ENCODE results near the gene TRH.
A peak's percentile ranks its signal among the peaks of the same experiment; 100 is the strongest.

The TRH gene, protein sequence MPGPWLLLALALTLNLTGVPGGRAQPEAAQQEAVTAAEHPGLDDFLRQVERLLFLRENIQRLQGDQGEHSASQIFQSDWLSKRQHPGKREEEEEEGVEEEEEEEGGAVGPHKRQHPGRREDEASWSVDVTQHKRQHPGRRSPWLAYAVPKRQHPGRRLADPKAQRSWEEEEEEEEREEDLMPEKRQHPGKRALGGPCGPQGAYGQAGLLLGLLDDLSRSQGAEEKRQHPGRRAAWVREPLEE

DNA sequence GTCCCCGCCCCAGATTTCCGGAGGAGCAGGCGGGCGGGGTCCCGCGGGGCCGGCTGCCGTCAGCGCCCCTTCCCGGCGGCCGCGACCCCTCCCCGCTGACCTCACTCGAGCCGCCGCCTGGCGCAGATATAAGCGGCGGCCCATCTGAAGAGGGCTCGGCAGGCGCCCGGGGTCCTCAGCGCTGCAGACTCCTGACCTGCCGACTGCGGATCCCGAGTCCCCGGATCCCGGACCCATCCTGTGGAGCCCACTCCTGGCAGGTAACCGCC, at the start of gene TRH:
TRH (plus strand) TSS at position 157 of the 269 bp plus-strand sequence. CDS start 1,097 bp downstream, outside the sequence.
- no peak for DNase-seq (ENCODE audit: low read depth)

DNA sequence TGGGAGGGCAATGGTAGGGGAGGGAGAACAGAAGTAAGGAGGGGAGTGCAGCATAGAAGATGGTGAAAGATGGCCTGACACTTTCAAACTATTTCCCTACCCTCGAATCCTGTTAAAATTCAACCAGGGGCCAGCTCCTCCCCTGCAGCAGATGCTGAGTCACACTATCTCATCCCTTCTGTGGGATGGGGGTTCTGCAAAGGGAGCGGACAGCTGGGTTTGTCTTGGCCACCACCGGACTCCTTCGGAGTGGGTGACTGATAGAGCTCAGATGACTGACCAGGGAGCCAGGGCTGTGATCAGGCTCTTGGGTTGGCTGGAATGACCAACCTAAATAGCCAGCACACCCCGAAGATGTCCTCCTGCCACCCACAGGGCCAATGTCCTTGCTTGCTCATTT, 47.4 kb upstream of the TRH start:
- no peak for DNase-seq (ENCODE audit: low read depth)

DNA sequence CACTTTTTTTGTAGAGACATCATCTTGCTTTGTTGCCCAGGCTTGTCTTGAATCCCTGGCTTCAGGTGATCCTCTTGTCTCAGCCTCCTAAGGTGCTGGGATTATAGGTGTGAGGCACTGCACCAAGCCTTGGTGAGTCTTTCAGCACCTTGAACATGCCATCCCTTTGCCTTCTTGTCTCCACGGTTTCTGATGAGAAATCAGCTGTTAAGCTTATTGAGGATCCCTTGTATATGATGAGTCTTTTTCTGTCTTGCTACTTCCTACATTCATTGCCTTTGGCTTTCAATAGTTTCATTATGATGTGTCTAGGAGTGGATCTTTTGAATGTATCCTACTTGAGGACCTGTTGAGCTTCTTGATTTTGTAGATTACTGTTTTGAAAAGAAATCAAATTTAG, 45.1 kb upstream of the TRH start:
- DNase-seq (ENCODE audit: low read depth) = no peak

DNA sequence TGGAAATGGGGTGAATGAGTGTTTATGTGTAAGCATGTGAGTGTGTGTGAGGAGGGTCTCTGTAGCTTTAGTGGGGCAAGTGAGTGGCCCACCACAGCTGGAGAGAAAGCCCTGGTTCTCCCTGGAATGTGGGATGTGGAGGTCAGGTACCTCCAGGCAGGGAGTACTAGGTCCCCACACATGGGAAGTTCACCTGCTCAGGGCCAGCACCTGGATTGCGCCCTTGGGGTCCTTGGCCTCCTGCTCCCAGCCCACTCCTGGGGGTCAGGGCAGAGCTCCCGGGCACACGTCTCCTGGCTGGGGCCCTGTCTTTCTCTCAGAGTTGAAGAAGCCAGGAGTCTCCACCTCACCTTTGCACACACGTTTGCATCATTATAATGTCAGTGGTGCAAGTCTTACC, 41.0 kb upstream of the TRH start:
- no peak for DNase-seq (ENCODE audit: low read depth)

DNA sequence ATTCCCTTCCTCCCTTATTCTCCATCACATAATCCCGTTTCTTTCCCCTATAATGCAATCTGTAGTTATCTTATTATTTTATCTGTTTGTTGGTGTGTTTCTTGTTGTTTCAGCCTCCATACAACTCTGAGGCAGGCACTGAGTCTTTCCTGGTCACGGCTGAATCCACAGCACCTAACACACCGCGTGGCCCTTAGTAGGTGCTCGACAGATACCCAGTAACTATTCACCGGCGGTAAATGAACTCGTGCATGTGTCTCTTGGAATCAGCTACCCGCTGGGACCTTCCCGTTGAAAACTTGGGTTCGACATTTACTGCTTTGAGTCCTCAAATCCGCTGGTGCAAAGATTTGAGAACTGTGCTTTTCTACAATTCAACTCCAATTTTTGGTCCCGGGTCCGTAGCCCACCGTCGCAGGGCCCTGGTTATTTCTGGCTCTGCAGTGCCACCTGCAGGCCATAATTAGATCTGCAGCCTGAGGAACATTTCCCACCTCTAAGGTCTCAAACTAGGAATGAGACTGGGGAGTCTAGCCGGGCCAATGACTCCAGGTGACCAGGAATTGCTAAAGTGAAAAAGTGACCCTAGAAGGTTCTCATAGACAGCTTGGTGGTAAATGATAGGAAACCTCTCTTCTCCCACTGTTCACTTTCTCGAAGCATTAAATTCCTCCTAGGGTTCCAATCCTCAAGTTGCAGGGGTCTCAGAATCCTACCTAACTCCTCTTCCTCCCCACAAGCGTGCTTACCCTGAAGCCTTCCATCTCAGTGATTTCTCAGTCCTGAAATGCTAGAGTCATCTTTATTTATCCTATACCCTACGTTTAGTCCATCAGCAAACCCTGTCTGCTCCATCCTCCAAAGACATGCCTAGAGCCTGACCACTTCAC, 40.0 kb upstream of the TRH start:
- DNase-seq (ENCODE audit: low read depth) = peak; percentile 14

- no peak for DNase-seq (ENCODE audit: low read depth)
Observed at GRCh38 chr3:129936757-129937156, 37.8 kb upstream of the TRH start.

- no peak for DNase-seq (ENCODE audit: low read depth)
Observed at GRCh38 chr3:129937717-129938116, 36.8 kb upstream of the TRH start.

DNA sequence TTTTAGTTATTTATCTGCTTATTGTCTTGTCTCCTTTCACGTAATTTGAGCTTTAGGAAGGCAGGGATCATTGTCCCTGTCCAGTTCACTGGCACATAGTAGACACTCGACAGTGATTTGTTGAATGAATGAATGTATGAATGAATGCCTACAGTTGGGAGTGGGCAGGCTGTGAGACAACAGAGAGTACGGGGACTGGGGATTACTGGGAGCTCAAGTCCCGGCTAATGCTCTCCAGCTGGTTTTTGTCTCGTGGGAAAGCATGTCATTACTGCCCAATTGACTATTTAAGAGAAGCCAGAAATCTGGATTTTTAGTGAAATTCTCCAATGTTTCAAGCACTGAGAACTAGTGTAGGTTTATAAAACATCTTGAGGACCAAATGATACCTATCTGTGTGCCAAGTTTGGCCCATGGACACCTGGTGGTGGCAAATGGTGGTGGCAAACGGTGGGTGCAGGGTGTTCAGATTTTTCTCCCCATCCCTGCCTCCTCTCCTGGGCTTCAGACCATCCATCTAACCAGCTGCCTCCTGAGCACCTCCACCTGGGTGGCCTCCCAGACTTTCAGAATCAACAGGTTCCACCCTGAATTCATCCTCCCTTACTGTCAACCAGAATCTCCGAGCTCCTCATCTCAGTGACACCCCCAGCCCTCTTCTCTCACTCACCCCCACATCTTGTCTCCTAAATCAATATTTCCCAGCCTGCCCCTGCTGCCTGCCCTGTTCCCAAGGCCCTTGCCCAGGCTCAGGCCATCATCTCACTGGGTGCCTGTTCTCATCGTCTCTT, 36.2 kb upstream of the TRH start:
- no peak for DNase-seq (ENCODE audit: low read depth)

GRCh38 chr3:129940086-129940485, 34.4 kb upstream of the TRH start:
- no peak for DNase-seq (ENCODE audit: low read depth)

GRCh38 chr3:129942296-129942695, 32.2 kb upstream of the TRH start:
- peak; percentile 5 for DNase-seq (ENCODE audit: low read depth)

DNA sequence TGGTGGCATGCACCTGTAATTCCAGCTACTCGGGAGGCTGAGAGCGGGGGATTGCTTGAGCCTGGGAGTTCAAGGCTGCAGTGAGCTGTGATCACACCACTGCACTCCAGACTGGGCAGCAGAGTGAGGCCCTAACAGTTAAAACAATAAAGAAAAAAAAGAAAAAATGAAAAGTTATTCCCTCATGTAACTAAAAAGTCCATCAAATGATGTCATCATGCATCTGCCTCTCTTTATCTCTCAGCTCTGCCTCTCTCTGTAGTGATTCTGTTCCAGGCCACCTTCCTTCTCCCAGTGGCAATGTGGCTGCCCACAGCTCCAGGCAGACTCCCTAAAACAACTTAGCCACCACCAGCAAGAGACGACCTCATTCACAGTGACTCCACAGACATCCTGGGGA, 31.5 kb upstream of the TRH start:
- no peak for DNase-seq (ENCODE audit: low read depth)

DNA sequence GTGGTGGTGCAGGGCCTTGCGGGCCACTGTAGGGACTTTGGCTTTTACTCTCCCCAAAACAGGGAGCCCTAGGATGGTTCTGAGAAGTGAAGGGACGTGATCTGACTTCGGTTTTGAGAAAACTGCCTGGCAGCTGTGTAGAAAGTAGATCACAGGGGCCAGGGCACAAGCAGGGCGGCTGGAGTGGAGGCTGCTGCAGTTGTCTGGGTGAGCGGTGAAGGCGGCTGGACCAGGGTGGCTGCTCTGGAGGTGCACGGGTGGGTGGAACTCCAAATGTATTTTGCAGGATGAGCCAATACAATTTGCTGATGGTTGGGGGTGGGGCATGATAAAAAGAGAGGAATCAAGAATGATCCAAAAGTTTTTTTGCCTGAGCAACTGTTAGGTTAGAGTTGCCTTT, 29.8 kb upstream of the TRH start:
- DNase-seq (ENCODE audit: low read depth) = no peak

DNA sequence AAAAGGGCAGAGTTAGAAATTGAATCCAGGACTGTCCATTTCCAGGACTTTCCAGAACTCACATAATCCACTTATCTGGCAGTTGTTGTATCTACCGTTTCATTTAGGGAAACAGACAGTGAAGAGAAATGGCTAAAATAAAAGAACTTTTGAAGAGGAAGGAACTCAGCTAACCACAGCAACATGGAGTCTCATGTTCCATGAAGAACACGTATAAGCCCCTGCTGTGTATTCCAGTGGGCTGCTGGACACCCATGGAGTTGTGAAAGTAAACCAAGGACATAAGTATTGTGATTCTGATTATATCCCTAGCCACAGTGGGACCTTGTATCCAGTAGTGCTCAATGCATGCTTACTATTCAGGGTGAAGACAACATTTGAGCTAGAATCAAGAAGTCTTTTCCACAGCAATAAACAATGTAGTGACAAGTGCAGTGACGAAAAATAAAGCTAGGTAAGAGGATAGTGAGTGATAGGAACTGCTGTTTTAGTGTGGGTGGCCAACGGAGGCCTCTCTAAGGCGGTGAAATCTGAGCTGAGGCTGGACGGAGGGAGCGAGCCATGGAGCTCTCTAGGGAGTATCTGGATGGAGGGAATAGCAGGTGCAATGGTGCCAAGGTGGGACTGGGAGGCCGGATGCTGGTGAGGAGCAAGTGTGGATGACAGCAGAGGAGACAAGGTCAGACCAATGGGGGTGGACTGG, 26.8 kb upstream of the TRH start:
- DNase-seq (ENCODE audit: low read depth) = no peak

- DNase-seq (ENCODE audit: low read depth) = no peak
Observed at GRCh38 chr3:129950318-129951046, 24.0 kb upstream of the TRH start.

- DNase-seq (ENCODE audit: low read depth) = no peak
Observed at GRCh38 chr3:129952556-129953355, 21.8 kb upstream of the TRH start.

DNA sequence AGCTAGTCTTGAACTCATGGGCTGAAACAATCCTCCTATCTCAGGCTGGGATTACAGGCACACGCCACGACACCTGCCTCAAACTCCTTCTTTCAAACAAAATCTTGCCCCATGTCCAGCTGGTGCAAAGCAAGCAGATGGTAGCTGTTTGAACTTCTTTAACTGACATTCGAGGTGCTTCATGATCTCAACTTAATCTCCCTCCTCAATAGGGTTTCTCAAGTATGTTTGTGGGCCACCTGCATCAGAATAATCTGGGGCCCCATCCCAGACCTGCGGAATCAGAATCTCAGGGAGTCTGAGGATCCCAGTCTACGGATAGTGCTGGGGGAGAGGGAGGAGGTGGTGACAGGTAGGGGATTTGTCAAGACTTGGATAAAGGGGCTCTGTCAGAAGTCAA, 20.9 kb upstream of the TRH start:
- no peak for DNase-seq (ENCODE audit: low read depth)

- no peak for DNase-seq (ENCODE audit: low read depth)
Observed at GRCh38 chr3:129954514-129954913, 20.0 kb upstream of the TRH start.

DNA sequence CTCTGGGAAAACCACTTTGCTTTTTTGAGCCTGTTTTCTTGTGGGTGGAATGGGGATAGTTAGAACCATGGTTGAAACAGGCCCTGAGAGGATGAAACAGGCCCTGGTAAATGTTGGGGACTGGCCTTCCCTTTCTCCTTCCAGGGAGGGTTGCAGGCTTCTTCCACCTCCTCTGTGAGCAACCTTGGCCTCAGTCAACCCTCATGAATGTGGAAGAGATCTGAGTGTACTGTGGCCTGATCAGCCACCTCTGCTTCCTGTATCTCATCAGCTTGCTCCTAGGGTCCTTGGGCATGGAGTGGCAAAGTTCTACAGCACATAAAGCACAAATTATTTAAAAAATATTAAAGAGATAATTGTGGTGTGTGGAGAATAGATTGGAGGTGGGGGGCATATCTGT, 17.6 kb upstream of the TRH start:
- DNase-seq (ENCODE audit: low read depth) = no peak

DNA sequence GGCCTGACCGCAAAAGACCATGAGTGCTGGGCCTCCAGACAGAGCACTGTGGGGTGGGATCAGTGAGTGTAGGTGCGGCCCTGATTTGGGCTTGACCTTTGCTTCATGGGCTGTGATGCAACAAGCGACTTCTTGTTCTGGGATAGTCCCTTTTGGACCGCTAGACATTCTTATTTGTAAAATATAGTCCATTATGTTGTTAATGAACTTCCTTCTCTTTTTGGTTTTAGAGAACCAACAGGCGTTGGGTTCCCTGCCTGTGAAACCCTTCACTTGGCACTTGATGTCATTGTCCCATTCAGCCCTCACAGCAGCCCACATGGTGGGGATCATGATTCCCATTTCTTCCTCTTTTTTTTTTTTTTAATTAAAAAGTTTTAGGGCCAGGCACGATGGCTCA, 15.8 kb upstream of the TRH start:
- DNase-seq (ENCODE audit: low read depth) = no peak

GRCh38 chr3:129961141-129961541, 13.4 kb upstream of the TRH start:
- DNase-seq (ENCODE audit: low read depth) = no peak

GRCh38 chr3:129962600-129962999, 11.9 kb upstream of the TRH start:
- no peak for DNase-seq (ENCODE audit: low read depth)

Measured in activated T-cell treated with anti-CD3 and anti-CD28 coated beads for 1 hour (primary cell).